Hematopoietic multipotent progenitor cell (in vitro differentiated cells): ENCODE data around the gene SLC22A13. TPM values are rescaled to one million over a fixed set of nuclear protein-coding genes. Genes with fewer than 3 reads are reported as not detected.
A peak's percentile ranks its signal among the peaks of the same experiment; 100 is the strongest.
"Not testable (repeated sequence)": the region's sequence is repeated elsewhere in the genome, so short reads cannot be mapped to it uniquely, and the experiment has no call there.

Source experiments
- DNase-seq, 3 donors: peaks; one replicate each; pipeline ENCODE4 v3.0.0-alpha.2; 2011 to 2015; ENCODE audit warnings: low read depth in 2 of 3, low spot score in 2 of 3
- total RNA-seq: library from RNA; depleted of rRNA; stranded (reverse); fragments of >200 nt; gene quantifications from one replicate; pipeline ENCODE4 v1.2.3, GENCODE V29; 2012

The SLC22A13 gene, protein sequence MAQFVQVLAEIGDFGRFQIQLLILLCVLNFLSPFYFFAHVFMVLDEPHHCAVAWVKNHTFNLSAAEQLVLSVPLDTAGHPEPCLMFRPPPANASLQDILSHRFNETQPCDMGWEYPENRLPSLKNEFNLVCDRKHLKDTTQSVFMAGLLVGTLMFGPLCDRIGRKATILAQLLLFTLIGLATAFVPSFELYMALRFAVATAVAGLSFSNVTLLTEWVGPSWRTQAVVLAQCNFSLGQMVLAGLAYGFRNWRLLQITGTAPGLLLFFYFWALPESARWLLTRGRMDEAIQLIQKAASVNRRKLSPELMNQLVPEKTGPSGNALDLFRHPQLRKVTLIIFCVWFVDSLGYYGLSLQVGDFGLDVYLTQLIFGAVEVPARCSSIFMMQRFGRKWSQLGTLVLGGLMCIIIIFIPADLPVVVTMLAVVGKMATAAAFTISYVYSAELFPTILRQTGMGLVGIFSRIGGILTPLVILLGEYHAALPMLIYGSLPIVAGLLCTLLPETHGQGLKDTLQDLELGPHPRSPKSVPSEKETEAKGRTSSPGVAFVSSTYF
- 0.27 TPM for total RNA-seq

DNA sequence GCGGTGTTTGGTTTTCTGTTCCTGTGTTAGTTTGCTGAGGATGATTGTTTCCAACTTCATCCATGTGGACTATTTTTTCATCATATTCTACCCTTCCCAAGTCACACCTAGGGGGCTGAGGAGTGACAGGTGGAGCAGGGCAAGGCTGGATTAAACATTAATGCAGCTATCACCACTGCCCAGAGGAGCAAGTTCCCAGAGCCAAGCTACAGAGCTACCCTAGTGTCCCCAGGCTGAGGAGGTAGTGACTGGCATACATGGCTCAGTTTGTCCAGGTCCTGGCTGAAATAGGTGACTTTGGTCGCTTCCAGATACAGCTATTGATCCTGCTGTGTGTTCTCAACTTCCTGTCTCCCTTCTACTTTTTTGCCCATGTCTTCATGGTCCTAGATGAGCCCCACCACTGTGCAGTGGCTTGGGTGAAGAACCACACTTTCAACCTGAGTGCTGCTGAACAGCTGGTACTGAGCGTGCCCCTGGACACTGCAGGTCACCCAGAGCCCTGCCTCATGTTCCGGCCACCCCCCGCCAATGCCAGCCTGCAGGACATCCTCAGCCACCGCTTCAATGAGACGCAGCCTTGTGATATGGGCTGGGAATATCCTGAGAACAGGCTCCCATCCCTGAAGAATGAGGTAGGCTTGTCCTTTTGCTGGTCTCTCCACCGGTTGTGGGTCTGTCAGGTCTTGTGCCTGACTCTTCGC is at the start of gene SLC22A13:
Gene SLC22A13 (plus strand): TSS at position 209 of the 704 bp plus-strand sequence. CDS start 49 bp downstream, at position 258.
- DNase-seq: no peak

DNA sequence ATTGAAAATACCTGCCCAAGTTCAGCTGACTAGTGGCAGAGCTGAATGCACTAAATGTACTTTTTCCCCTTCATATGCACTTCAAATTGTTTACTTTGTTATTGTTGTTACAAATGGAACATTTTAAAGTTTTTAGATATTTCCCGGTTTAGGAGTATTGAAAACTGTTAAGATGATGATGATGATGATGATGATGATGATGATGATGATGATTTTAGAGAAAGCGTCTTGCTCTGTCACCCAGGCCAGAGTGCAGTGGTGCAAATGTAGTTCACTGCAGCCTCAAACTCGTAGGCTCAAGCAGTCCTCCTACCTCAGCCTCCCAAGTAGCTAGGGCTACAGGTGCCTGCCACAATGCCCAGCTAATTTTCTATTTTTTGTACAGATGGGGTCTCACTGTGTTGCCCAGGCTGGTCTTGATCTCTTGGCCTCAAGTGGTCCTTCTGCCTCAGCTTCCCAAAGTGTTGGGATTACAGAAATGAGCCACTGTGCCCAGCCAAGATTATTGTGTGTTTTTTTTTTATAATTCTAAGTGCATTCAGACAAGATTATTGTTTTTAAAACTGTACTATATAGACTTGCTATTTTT is 45.9 kb upstream of the SLC22A13 start:
- DNase-seq: no peak

DNA sequence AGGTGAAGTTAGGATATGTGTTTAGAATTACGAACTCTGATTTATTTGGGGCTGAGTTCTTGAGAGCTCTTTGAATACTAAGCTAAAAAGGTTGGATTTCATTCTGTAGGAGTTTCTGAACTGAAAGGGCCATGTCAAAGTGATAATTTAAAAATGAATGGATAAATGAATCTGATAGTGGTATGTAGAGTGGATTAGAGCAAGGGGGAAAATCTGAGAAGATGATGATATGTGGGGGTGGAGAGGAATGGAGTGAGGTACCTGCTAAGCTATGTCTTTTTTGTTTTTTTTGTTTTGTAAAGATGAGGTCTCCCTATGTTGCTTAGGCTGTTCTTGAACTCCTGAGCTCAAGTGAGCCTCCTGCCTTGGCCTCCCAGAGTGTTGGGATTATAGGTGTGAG is 44.6 kb upstream of the SLC22A13 start:
- no peak for DNase-seq

GRCh38 chr3:38222032-38222634 is 43.5 kb upstream of the SLC22A13 start:
- DNase-seq: peak in 2 of 3 donors; percentile 25 to 51

GRCh38 chr3:38224357-38224756 is 41.3 kb upstream of the SLC22A13 start:
- DNase-seq: no peak

- no peak for DNase-seq
Observed at GRCh38 chr3:38226273-38226672, 39.3 kb upstream of the SLC22A13 start.

DNA sequence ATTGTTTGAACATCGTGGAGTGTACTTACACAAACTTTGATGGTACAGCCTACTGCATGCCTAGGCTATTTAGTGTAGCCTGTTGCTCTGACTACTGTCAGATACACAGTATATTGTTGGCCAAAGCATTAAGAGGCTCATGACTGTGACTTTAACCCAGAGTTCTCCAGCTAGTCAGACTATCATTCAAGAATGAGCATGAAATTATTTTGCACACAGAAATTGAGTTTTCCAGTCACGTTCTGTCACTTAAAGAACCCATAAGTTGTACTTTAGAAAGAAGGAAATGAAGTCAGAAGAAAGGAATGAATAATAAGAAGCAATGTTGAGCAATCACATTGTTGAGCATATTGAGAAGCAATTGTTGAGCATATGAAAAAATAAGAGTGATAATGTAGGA is 37.6 kb upstream of the SLC22A13 start:
- DNase-seq: no peak

GRCh38 chr3:38229036-38229435 is 36.6 kb upstream of the SLC22A13 start:
- no peak for DNase-seq

GRCh38 chr3:38232701-38233100 is 32.9 kb upstream of the SLC22A13 start:
- no peak for DNase-seq

GRCh38 chr3:38235466-38235865 is 30.1 kb upstream of the SLC22A13 start:
- DNase-seq: no peak

GRCh38 chr3:38238416-38239008 is 27.1 kb upstream of the SLC22A13 start:
- DNase-seq: peak in 1 of 3 donors; percentile 15

GRCh38 chr3:38242812-38243211 is 22.8 kb upstream of the SLC22A13 start:
- not testable (repeated sequence) for DNase-seq

- DNase-seq: no peak
Observed at GRCh38 chr3:38245930-38246329, 19.7 kb upstream of the SLC22A13 start.

GRCh38 chr3:38247366-38248035 is 18.1 kb upstream of the SLC22A13 start:
- DNase-seq: no peak

- no peak for DNase-seq
Observed at GRCh38 chr3:38250198-38250597, 15.4 kb upstream of the SLC22A13 start.

DNA sequence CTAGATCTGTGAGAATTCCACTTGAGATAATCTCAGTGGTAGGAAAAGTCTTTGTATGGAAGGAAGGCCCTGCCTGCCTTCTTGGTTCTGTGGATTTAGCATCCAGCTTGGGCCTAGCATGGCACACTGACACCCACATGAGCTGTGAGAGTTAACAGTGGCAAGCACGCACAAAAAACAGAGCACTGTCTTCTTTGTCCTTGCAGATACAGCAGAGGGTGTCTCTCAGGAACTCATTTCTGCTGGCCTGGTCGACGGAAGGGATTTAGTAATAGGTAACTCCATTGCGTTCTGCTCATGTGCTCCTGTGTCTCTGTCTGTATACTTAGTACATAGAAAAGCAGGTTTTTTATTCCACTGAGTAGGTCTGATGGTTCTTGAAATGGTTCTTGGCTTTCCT is 14.4 kb upstream of the SLC22A13 start:
- no peak for DNase-seq

- DNase-seq: no peak
Observed at GRCh38 chr3:38253704-38254103, 11.9 kb upstream of the SLC22A13 start.

DNA sequence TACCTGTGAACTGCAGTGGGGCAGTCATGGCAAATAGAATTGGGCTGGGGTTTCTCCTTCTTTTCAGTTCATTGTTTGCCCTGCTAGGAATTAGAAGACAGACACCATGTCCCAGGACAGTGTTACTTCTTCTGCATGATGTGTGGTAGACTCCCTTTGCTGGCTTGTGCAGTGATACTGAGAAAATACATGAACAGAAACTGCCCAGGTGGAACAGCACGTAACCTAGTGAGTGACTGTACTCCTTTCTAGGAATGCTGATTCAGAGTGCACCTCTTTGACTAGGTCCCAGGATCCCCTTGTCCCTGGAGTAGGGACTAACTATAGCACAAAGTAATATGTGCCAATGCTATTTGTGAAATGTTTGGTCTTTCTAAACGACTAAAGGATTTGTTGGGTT is 10.7 kb upstream of the SLC22A13 start:
- no peak for DNase-seq

DNA sequence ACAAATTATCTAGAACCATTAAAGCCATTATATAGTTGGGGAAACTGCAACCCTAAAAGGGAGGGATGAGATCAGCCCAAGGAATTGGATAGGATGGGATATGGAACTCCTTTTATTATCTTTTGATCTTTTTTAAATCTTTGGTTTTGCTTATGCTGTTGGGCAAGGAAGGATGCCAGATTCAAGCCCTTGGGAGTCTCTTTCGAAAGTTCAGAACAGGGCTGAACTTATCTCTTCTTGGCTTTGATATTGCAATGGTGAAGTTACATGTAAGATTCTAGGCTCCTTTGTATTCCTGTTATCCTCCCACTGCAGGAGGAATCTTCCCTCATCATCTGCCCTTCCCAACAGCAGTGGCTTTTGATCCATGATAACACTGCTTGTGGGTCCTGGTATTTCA is 10.0 kb upstream of the SLC22A13 start:
- DNase-seq: no peak

- peak in 1 of 3 donors; percentile 9 for DNase-seq
Observed at GRCh38 chr3:38257583-38257982, 8.0 kb upstream of the SLC22A13 start.
